GM20000 (cell line): ENCODE results near the gene OTOA.

Experiments
- DNase-seq: peaks from one replicate; pipeline ENCODE4 v3.0.0; 2012; ENCODE audit warnings: low spot score
- TF ChIP-seq, protein P1 (sequence below): IDR thresholded peaks from 2 replicates; pipeline ENCODE4 v1.5.1; 2012; ENCODE audit warnings: mild to moderate bottlenecking, control low read depth; ENCODE audit errors: extremely low read depth, missing control alignments

The OTOA gene

DNA sequence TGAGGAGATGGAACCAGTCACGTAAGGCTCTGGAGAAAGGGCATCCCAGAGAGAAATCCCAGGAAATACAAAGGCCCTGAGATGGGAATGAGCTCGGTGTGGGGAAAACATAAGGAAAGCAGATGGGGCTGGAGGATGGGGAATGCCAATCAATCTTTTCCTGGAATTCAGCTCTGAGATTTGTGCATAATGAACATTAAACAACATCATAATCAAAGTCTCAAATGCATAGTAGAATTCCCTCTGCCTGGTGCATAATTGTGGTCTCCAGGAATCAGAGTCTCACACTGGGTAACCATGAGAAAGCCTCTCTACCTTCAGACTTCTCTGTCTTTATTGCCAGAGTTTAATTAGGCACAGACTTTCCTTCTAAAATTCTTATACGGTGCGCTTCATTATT lies 30.8 kb downstream of the OTOA start:
- no peak for DNase-seq
- TF ChIP-seq, protein P1, sequence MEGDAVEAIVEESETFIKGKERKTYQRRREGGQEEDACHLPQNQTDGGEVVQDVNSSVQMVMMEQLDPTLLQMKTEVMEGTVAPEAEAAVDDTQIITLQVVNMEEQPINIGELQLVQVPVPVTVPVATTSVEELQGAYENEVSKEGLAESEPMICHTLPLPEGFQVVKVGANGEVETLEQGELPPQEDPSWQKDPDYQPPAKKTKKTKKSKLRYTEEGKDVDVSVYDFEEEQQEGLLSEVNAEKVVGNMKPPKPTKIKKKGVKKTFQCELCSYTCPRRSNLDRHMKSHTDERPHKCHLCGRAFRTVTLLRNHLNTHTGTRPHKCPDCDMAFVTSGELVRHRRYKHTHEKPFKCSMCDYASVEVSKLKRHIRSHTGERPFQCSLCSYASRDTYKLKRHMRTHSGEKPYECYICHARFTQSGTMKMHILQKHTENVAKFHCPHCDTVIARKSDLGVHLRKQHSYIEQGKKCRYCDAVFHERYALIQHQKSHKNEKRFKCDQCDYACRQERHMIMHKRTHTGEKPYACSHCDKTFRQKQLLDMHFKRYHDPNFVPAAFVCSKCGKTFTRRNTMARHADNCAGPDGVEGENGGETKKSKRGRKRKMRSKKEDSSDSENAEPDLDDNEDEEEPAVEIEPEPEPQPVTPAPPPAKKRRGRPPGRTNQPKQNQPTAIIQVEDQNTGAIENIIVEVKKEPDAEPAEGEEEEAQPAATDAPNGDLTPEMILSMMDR: no peak

DNA sequence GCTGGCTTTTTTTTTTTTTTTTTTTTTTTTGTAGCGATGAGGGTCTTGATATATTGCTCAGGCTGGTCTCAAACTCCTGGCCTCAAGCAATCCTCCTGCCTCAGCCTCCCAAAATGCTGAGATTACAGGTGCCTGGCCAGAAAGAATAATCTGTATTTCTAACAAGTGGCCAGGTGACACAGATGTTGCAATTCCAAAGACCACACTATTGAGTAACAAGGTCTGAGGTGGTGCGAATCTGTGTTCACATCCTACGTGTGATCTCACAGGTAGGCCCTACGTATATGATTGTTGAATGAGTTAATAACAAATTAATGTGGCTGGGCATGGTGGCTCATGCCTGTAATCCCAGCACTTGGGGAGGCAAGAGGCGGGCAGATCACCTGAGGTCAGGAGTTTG lies 33.3 kb downstream of the OTOA start:
- DNase-seq: no peak
- TF ChIP-seq, protein P1: no peak

DNA sequence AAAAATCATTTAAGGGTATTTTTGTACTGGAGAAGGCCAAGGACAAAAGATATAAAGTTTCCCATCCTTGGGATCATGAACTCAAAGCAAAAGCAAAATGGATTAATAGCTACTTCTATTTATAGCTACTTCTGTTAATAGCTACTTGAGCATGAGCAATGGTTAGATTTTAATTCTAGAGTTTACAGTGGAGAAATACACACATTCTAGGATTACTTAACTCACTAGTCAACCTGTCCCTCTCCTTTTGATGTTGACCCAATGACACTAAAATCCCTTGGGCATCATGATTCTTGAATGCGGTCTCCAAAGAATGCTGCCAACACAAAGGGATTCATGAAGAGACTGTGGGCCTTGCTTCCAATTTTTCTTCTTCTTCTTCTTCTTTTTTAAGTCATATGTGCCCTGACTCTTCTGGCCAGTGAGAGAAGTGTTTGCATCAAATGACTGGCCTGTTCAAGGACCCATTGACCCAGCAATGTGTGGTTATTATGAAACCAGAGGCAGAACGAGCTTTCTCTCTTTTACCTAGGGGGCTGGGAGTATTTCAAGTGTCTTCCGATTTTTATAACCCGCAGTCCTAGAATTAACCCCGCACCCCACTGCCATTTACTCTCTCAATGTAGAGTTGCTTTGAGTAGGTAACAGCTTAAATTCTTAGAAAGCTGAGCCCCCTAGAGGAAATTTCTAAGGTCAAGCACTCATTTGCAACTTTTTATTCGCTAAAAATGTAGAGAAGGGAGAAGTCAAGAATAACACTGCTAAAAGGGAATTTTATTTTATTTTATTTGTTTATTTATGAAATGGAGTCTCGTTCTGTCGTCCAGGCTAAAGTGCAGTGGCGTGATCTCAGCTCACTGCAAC lies 34.6 kb downstream of the OTOA start:
- TF ChIP-seq, protein P1: no peak
- DNase-seq: no peak

DNA sequence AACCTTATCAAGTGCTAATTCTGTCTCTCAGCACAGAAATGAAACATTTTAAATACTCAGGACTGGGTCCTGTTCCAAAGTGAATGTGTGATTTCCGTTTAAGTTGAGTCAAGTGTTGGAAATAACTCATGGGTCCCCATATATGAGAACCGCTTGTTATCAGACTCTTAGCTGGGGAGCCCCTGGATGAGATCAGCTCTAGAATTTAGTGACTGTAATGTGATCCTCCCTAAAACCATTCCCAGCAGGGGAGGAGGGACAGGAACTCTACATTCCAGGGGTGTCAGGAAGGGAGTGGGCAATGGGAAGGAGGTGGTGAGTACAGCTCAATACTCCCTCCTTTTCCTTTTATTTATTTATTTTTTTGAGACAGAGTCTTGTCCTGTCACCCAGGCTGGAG lies 37.5 kb downstream of the OTOA start:
- no peak for DNase-seq

DNA sequence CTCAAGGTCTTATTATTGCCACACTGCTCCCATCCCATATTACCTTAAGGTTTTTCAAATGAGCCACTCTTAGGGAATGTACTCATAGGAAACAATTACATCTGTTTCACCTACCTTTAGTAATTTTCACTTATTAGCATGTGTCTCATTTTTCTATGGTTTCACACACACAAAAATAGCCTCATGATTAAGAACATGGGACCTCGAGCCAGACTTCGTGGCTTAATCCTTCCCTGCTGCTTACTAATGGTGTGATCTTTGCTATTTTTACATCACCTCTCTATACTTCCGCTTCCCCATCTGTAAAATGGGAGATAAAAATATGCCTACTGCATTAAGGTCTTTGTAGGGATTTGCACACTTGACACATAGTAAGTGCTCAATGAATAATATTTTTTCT lies 38.5 kb downstream of the OTOA start:
- TF ChIP-seq, protein P1: no peak
- no peak for DNase-seq

More for the DNA sequence above, 37.5 kb downstream of the OTOA start:
- TF ChIP-seq, protein P1: no peak

DNA sequence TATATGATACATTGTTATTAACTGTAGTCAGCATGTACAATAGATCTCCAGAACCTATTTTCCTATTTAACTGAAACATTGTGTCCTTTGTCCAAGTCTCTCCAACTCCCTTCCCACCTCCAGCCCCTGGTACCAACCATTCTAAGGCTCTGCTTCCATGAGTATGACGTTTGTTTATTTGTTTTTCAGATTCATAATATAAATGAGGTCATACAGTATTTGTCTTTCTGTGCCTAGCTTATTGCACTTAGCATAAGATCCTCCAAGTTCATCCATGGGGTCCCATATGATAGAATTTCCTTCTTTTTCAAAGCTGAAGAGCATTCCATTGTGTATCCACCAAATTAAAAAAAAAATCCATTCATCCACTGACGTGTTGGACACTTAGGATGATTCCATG lies 39.4 kb downstream of the OTOA start:
- DNase-seq: no peak
- TF ChIP-seq, protein P1: no peak

DNA sequence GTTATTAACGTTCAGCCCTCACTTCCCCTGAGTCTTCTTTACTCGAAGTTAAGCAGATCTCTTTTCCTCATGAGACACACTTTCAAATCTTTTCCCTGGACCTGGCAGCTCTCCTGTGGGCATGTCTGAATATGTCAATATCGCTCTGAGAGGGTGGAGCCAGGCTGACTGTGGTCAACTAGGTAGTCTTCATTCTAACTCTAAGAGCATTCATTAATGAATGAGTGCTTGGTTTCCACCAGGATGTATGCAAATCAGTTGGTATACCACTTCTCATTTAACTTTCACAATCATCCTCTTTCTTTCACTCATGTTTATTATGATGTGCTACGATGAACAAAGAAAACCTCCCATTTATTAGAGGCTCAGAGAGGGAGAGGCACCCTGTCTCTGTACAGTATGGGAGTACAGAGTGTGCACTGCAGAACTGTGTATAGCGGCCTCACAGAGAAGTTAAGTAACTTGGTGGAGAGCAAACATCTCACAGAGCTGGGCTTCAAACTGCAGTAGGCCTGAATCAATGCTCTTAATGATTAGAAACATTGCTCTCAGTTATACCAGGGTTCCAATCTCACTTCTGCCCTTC lies 39.9 kb downstream of the OTOA start:
- TF ChIP-seq, protein P1: no peak
- peak; percentile 22 for DNase-seq
